HG03103 (cell line): ENCODE results near the gene PRSS8.
"Not testable (repeated sequence)": the region's sequence is repeated elsewhere in the genome, so short reads cannot be mapped to it uniquely, and the experiment has no call there.

Source experiments
- ATAC-seq: cut with Tn5 transposase; IDR thresholded peaks from one replicate; pipeline ENCODE4 v1.9.1; 2021; ENCODE audit warnings: low read depth; ENCODE audit not compliant: unreplicated experiment

PRSS8 gene

DNA sequence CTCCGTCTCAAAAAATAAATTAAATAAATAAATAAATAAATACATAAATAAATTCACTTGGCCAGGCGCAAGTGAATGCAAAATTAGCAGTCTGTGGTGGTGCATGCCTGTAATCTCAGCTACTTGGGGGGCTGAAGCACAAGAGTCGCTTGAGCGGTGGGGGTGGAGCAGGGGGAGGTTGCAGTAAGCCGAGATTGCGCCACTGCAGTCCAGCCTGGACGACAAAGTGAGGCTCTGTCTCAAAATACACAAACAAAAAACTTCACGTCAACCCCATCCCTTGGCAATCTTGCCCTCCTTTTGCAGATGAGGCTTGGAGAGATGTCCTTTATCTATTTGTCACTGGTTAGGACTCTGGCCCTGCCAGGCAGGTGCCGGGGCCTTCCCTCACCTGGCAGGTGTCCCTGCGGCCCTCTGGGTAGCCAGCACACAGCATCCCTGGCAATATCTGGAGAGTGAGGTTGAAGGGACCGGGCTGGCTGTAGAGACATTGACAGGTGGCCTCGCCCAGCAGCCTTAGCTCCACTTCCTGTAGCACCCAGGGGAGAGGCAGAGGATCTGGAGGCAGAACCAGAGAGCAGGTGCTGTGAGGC, 10.0 kb upstream of the PRSS8 start:
- ATAC-seq = no peak

DNA sequence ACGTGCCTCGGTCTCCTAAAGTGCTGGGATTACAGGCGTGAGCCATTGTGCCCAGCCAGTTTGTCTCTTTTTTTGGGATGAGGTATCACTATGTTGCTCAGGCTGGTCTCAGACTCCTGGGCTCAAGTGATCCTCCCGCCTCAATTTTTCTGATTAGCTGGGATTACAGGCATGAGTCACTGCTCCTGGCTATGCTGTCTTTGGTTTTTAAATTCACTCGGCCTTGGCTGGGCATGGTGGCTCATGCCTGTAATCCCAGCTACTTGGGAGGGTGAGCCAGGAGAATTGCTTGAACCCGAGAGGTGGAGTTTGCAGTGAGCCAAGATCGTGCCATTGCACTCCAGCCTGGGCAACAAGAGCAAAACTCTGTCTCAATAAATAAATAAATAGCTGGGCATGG, 8.9 kb upstream of the PRSS8 start:
- not testable (repeated sequence) for ATAC-seq

DNA sequence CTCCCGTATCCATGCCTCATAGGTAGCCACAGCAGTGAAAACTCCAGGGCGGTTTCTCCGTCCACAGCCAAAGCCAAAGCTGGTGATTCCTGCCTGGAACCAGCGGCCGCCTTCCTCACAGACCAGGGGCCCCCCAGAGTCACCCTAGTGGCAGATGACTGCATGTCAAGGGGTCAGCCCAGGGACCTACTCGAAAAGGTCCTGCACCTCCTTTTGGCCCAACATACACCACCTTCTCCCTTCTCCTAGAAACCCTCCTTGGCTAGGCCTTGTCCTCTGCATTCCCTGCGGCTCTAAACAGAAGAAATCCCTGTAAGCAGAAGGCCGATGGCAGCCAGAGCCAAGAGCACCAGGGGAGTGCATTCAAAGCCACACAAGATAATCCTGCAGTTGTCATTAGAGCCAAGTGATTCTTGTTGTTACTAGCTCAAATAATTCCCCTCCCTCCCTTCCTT, 8.2 kb upstream of the PRSS8 start:
- no peak for ATAC-seq

DNA sequence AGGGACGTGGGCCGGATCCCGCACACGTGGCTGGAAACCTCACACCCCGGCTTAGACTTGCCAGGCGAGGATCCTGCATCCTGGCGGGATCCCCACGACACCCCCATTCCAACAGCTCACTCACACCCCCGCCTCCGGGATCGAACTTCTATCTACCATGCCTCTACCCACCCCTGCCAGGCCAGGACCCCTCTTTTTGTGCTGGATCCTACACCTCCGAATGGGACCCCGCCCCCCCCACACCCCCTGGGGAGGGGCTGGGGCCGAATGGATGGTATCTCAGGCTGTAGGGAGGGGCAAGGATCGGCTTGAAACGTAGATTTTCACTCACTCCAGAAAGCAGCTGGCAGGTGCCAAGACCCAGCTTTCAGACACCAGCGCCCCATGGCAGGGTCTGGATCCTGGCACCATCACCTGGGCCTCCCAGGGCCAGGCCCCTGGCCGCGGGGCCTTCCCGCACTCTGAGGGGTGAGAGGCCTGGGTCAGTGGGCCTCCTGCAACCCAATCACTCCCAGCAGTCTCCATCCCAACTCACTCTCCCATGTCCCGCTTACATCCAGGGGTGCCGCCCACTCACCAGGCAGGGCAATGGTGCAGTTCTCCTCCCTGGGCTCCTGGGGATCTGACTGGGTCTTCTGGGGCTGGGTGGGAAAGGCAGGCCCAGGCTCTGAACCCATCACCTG, 7.6 kb upstream of the PRSS8 start:
- ATAC-seq = no peak

DNA sequence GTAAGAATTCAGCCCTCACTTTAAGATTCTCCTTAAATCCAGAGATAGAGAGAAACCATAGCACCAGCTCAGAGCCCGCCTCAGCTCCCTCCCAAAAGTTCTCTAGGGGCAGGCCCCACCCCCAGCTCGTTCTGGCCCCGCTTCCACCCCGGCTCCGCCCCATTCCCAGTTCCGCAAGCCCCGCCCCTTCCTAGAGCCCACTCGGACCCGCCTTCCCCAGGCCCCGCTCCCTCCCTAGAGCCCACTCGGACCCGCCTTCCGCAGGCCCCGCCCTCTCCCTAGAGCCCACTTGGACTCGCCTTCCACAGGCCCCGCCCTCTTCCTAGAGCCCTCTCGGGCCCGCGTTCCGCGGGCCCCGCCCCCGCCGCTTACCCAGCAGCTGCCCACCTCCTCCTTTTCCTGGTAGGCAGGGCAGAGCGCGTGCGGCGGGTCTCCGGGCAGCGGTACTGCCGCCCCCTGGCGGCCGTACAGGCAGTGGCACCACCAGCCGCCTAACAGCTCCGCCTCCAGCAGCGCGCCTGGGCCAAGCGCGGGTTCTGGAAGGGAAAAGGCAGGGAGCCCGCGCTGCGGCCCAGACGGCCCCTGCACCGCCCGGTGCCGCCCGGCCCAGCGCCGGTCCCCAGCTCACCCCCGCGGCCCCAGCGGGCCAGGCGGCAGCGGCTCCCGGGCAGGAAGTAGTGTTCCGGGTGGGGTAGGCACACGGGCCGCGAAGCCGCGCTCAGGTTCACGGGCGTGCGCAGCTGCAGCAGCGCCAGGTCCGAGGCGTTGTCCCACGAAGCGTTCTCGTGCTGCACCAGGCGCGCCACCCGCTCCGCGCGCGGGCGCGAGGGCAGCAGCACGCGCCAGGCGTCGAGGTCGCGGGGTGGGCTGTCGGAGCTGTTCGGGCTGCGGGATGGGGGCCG, 6.8 kb upstream of the PRSS8 start:
- peak; percentile 83 for ATAC-seq

DNA sequence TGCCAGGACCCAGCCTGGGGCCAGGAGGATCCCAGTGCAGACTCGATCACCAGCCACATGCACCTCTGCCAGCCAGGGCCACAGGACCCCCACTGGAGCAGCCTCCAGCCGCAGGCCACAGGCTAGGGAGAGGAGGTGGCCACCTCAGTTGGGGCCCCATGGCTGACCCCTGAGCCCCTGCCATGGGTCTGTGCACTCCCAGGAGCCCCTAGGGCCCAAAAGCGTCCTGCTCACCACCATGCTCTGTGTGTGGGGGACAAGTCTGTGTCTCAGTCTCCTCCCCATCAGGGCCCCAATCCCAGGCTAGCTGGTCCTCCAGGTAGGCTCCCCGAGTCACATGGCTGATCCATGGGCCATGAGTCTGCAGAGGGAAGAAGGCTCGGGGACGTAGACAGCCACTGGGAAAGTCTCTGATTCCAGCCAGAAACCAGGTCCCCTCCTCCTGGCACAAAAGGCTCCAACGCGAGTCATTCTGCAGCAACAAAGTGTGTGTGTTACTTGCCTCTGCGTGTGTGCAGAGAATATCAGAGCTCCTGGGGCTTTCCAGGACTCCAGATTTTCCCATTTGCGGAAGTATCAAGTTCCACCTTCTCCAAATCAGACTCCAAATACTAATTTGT, 6.1 kb upstream of the PRSS8 start:
- ATAC-seq = peak; percentile 1

DNA sequence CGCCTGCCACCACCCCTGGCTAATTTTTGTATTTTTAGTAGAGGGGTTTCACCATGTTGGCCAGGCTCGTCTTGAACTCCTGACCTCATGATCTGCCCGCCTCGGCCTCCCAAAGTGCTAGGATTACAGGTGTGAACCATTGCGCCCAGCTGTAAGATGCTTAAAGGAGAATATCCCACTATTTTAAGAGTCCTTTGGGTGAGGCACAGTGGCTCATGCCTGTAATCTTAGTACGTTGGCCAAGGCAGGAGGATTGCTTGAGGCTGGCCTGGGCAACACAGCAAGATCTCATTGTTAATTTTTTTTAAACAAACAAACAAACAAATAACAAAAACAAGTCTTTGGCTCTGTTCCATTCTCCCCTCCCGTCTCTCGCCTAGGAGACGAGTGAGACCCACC, 5.5 kb upstream of the PRSS8 start:
- ATAC-seq = not testable (repeated sequence)

DNA sequence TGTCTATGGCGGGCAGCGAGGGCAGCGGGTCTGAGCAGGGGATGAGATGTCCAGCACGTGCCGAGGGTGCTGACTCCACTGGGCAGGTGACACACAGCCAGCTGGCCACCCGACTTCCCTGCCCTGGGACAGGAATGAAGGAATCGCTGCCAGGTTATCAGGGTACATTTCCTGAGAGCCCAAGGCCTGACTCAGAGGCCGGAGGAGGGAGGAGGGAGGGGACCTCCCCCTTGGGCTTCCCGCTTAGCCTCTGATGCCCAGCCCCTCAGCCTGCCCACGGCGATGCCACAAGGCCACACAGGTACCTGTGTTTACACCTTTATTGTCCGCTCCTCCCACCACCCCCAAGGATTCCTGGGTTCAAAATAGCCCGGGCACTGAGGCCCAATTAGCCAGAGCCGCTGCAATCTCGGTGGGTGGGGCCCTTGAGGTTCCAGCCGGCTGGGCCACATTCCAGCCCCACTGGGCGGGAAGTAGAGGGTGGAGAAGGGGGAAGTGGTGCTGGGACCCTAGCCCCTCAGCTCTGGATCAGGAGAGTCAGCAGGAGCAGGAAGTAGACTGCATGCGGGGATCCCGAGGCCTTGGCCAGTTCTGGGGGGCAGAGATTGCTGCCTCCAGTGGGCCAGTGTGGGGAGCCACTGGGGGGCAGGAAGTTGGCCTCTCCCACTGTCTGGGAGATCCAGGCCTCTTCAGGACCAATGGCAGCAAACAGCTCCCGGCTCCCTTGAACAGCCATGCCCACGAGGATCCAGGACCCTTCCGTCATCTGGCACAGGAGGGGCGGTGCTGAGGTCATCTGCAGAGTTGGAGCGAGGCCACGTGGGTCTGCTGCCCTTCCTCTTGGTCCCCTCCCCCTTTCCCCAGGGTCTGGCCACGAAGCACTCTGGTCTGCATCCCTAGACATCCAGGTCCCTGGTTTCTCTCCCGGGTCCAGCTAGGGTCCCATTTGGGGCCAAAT, 3.4 kb upstream of the PRSS8 start:
- ATAC-seq = no peak

DNA sequence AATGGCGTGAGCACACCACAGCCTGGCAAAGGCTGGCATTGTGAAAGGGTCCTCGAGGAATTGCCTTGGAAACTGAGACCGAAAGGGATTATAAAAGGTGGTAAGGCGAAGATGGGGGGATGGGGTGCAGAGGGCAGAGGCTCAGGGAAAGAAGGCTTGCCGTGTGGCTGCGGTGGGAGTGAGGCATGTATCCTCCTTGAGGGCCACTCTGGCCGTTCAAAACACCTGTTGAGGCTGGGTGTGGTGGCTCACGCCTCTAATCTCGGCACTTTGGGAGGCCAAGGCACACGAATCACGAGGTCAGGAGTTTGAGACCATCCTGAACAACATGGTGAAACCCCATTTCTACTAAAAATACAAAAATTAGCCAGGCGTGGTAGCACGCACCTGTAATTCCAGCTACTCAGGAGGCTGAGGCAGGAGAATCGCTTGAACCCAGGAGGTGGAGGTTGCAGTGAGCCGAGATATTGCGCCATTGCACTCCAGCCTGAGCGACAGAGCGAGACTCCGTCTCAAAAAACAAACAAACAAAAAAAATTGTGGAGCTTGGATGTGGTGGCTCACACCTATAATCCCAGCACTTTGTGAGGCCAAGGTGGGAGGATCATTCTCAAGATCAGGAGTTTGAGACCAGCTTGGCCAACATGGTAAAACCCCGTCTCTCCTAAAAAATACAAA, 1.4 kb upstream of the PRSS8 start:
- not testable (repeated sequence) for ATAC-seq

DNA sequence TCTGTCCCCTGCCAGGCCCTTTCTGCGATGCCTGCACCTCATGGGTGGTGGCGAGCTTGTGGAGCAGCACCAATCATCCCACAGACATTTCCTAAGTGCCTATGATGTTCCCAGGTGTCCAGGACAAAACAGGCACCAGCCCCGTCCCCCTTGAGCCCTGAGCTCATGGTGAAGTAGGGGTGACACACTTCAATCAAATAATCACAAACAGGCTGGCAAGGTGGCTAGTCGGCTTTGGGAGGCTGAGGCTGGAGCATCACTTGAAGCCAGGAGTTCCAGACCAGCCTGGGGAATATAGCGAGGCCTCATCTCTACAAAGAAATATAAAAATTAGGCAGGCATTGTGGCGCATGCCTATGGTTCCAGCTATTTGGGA, 748 bp upstream of the PRSS8 start:
- no peak for ATAC-seq

DNA sequence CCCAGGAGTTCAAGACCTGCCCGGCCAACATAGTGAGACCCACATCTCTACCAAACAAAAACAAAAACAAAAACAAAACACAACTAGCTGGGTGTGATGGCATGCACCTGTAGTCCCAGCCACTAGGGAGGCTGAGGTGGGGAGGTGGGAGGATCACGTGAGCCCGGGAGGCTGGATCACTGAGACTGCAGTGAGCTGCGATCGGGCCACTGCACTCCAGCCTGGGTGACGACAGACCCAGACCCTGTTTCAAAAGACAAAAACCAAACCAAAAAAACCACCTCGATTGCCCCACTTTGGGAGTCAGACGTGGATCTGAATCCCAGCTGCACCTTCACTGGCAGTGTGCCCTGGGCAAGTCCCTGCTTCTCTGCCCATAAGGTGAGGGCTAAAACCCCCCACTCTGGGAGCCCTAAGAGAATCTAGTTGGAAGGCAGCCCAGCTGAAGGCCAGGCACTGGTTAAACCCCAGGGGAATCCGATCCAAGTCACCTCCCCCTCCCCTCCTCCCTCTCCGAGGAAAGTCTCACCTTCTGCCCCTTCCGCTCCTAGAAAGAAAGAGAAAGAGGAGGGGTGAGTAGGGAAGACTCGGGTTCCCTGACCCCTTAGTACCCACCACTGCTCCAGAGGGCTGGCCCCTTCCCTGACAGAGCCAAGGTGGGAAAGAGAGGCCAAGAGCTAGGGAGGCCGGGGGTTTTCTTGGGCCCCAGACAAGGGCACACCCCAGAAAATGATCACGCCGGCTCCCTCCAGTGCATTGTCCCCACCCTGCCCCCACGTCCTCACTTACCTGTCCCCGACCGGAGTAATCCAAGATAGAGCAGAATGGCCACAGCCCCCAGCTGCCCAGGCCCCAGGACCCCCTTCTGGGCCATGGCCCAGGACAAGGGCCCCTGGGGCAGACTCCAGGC, 647 bp downstream of the PRSS8 start:
- ATAC-seq = no peak

DNA sequence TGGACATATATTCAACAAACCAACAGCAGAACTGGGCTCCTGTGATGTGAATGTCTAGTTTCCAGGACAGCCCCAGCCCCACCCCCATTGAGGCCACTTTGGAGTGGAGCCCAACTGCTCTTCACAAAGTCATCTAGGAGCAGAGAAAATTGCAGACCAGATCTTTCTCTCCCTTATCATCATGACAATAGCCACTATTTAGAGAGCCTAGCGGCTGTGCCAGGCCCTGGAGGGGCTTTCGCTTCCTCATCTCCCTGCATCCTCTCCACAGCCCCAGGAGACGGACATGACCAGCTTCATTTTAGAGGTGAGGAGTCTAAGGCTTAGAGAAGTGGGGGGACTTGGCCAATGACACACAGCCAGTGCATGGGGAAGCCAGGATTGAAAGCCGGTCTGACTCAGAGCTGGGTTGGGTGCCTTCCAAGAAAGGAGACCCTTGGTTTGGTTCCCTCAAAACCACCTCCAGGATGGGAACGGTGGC, 1.4 kb downstream of the PRSS8 start:
- no peak for ATAC-seq

DNA sequence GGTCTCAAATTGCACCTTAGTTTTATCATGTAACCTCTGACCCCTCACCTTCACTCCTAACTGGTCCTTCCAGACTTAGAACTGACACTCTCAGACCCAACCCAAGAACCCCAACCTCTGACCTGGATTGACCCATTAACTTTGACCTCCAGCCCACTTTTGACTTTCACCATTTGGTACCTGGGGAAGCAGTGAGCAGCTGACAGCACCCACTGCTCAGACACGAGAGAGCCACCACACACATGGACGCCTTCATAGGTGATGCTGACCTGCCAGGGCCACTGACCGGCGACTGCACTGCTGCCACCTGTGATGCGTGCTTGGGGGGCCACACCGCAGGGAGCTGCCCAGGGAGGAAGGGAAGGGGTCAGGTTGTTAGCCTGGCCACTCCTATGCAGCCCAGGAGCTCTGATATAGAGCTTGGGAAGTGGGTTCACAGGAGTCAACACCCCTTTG, 2.5 kb downstream of the PRSS8 start:
- no peak for ATAC-seq

DNA sequence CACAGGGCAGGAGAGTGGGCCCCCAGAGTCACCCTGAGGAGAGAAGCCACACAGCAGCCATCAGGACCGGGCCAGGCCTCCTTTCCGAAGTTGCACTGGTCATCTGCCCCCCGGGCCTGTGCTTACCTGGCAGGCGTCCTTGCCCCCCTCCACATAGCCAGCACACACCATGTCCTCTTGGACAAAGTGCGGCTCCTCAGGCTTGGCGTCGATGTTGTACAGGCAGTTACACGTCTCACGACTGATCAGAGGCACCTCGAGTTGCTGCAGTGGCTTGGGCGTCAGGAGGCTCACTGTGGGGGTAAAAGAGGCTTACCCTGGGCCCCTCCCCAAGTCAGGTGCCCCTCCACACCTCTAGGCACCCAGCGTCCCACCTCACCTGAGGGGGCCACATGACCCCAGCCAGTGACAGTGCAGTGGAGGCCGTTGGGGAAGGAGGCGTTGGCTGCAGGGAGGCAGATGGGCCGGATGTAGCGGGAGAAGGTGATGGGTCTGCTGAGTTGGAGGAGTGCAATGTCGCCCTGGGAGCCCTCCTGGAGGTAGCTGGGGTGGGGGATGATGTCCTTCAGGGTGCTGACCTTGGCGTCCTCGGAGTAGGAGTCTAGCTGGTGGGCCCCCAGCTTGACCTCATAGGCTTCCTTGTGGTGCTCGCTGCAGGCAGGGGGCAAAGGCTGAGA, 3.1 kb downstream of the PRSS8 start:
- ATAC-seq = no peak

DNA sequence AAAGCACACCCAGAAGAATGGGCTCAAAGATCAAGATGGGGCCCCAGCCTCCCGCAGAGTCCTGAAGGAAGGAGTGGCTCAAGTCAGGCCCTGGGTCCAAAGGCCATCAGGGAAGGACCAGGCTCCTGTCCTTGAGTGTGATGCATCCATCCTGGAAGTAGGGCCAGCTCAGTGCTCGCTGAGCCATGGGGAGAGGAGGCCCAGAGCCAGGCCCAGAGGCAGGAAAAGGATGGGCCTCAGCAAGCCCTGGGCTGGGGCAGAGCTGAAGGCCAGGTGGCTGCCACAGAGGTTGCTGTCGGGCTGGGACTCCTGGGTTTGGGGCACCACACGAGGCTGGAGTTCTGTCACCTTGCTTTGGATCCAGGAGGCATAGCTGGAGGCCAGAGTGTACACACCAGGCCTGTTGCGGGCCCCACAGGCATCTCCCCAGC, 3.7 kb downstream of the PRSS8 start:
- ATAC-seq = no peak

DNA sequence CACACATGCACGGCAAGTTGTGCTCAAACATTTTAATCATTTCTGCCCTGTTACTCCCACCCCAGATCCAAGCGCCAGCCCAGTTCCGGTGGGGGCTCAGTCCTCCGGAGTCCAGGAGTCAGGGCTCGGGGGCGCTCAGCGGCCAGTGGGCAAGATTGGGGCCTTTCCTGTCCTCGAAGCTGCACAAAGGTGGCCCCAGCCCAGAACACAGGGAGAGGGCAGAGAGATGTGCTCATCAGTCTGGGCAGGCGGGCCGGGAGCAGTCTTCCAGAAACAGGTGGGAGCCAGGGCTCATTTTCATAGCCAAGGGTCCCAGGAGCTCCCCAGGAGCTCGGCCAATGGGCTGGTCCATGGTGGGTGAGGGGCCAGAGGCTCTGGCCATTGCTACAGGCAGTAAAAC, 4.1 kb downstream of the PRSS8 start:
- no peak for ATAC-seq

DNA sequence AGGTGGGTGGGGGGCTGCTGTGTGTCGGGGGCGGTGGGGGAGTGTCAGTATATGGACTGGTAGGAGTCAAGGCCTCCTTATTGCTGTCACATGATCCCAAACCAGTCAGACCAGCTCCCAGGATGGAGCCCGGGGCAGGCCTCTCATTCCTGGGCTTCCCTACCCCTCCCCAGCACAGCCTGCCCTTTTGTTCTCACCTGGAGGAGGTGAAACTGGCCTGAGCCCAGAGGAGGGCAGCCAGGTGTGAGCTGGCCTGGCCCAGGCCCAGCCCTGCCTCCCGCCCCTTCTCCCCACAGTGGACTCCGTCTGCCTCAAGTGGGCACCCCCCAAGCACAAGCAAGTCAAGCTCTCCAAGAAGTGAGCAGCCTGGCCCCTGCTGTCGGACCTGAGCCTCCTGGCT, 4.6 kb downstream of the PRSS8 start:
- ATAC-seq = no peak
